Activated CD4-positive, alpha-beta T cell treated with anti-CD3 and anti-CD28 coated beads, Interleukin-10, Interleukin-2, amounts not matched to agents 100 ng/mL and 50 ng/mL, durations not matched to agents 16 hours and 8 hours (primary cell): ENCODE results near the gene NDUFS6.

Source experiments
- DNase-seq: peaks from one replicate; pipeline ENCODE4 v3.0.0-alpha.2; 2020

The NDUFS6 gene

GRCh38 chr5:1856596-1857255 lies 55.5 kb downstream of the NDUFS6 start:
- DNase-seq, result no peak

GRCh38 chr5:1857256-1857600 lies 56.0 kb downstream of the NDUFS6 start:
- DNase-seq, result no peak

GRCh38 chr5:1858436-1858835 lies 57.2 kb downstream of the NDUFS6 start:
- DNase-seq, result no peak

- no peak for DNase-seq
These were observed 57.9 kb downstream of the NDUFS6 start for GRCh38 chr5:1859099-1859498.

GRCh38 chr5:1860021-1860610 lies 58.9 kb downstream of the NDUFS6 start:
- no peak for DNase-seq

- DNase-seq, result no peak
These were observed 59.7 kb downstream of the NDUFS6 start for GRCh38 chr5:1860949-1861348.

GRCh38 chr5:1864896-1865440 lies 63.8 kb downstream of the NDUFS6 start:
- no peak for DNase-seq

GRCh38 chr5:1865486-1865885 lies 64.3 kb downstream of the NDUFS6 start:
- DNase-seq, result no peak
